ENCODE results near the gene FRK. TPM values are rescaled to one million over a fixed set of nuclear protein-coding genes. Genes with fewer than 3 reads are reported as not detected.

The FRK gene
- total and polyA plus RNA-seq, 7 donors, result 0.10 to 4.2 (median 1.4) TPM

DNA sequence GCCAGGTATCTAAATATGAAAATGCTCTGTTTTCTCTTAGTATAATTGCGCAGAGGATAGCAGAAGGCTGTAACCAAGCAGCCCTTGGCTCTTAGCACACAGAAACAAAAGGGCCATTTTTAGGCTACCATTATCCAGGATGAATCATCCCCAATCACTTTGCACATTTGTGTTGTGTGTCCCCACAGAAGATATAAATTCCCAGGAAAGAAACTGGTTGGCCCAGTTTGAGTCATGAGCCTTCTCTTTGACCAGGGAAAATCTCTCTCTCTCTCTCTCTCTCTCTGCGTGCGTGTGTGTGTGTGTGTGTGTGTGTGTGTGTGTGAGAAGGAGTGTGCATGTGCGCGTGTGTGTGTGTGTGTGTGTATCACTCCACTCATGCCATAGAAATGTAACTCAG, 178.5 kb downstream of the FRK start:
- 76 to 87% (median 77%) methylated on average over 4 to 5 of the region's 5 CpGs for WGBS, 3 donors
- no peak overlapping the region for H3K27ac ChIP-seq
- TF ChIP-seq, protein P1, sequence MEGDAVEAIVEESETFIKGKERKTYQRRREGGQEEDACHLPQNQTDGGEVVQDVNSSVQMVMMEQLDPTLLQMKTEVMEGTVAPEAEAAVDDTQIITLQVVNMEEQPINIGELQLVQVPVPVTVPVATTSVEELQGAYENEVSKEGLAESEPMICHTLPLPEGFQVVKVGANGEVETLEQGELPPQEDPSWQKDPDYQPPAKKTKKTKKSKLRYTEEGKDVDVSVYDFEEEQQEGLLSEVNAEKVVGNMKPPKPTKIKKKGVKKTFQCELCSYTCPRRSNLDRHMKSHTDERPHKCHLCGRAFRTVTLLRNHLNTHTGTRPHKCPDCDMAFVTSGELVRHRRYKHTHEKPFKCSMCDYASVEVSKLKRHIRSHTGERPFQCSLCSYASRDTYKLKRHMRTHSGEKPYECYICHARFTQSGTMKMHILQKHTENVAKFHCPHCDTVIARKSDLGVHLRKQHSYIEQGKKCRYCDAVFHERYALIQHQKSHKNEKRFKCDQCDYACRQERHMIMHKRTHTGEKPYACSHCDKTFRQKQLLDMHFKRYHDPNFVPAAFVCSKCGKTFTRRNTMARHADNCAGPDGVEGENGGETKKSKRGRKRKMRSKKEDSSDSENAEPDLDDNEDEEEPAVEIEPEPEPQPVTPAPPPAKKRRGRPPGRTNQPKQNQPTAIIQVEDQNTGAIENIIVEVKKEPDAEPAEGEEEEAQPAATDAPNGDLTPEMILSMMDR (IDR thresholded peaks at IDR 0.05), result no peak
- intact Hi-C loops (cut with DNase I), result no loop called here
- ATAC-seq (no peak), DNase-seq (no peak)
- no peak overlapping the region for H3K4me3 ChIP-seq
- no peaks in the 10 kb centered on the region for H3K9me3 ChIP-seq
- H3K27me3 ChIP-seq (ENCODE audit: insufficient read depth in 3 of 3, low read length in 2 of 3), result no peaks in the 10 kb centered on the region
- H3K4me1 ChIP-seq, result no peaks in the 10 kb centered on the region
- no peaks in the 10 kb centered on the region for H3K36me3 ChIP-seq (ENCODE audit: insufficient read depth in 1 of 2, low read depth in 1 of 2)

Other genes with a start within 250 kb of the FRK start
- gene NT5DC1, start 40.0 kb upstream of the FRK start, total RNA-seq, result 10 to 100 TPM; 26.7 to 30.9 (median 27.8) TPM
- 10 to 100 TPM in 2 of 3 donors, 1 to 10 TPM in 1; 4.6 to 12.7 (median 12.3) TPM for gene NT5DC1, start 40.0 kb upstream of the FRK start, polyA plus RNA-seq
- gene COL10A1, start 65.2 kb upstream of the FRK start, total RNA-seq, result under 1 TPM in 1 of 4 donors, not detected in 3; 0.41 TPM
- gene COL10A1, start 65.2 kb upstream of the FRK start, polyA plus RNA-seq, result under 1 TPM in 1 of 3 donors, not detected in 2; 0.08 TPM
- gene TSPYL4, start 193.2 kb upstream of the FRK start, total RNA-seq, result 10 to 100 TPM in 1 of 4 donors, 1 to 10 TPM in 3; 3.8 to 10.1 (median 7.6) TPM
- 1 to 10 TPM; 2.8 to 6.6 (median 2.9) TPM for gene TSPYL4, start 193.2 kb upstream of the FRK start, polyA plus RNA-seq
- 100 to 1,000 TPM in 3 of 4 donors, 10 to 100 TPM in 1; 96.3 to 174 (median 130) TPM for gene TSPYL1, start 219.0 kb upstream of the FRK start, total RNA-seq
- gene TSPYL1, start 219.0 kb upstream of the FRK start, polyA plus RNA-seq, result 10 to 100 TPM; 20.5 to 55.1 (median 23.3) TPM

Data from psoas muscle (tissue), 8 donors.